Breast epithelium (tissue), 4 donors: ENCODE results near the gene PRDM2. TPM values are rescaled to one million over a fixed set of nuclear protein-coding genes. Genes with fewer than 3 reads are reported as not detected.

Source experiments
- DNase-seq, 2 donors: peaks; one replicate each; pipeline ENCODE4 v3.0.0-alpha.2; 2019; ENCODE audit warnings: low spot score in 2 of 2
- H3K27ac ChIP-seq, 2 donors: fragments of 200-600 bp; sonication (generic) in 1 of 2; one replicate each; pipeline ENCODE4 v1.5.1; 2016 to 2019; ENCODE audit warnings: mild to moderate bottlenecking in 1 of 2
- H3K27me3 ChIP-seq, 2 donors: fragments of 200-600 bp; sonication (generic) in 1 of 2; one replicate each; pipeline versions ENCODE4 v1.5.1 to v1.6.0; 2017 to 2019; ENCODE audit warnings: control low read depth in 1 of 2, mild to moderate bottlenecking in 1 of 2
- H3K36me3 ChIP-seq: fragments of 200-600 bp; one replicate; pipeline ENCODE4 v1.5.1; 2019
- H3K4me1 ChIP-seq, 2 donors: fragments of 200-600 bp; sonication (generic); one replicate each; pipeline ENCODE4 v1.5.1; 2016 to 2019; ENCODE audit warnings: control low read depth in 1 of 2
- H3K4me3 ChIP-seq, 3 donors: fragments of 200-600 bp; sonication (generic); 1 replicate in 2 of 3; 2 replicates in 1 of 3; pipeline ENCODE4 v1.5.1; 2016 to 2019; ENCODE audit warnings: mild to moderate bottlenecking in 3 of 3, moderate library complexity in 2 of 3
- H3K9me3 ChIP-seq, 2 donors: fragments of 200-600 bp; sonication (generic) in 1 of 2; one replicate each; pipeline ENCODE4 v1.5.1; 2016 to 2019; ENCODE audit warnings: control low read depth in 1 of 2
- POLR2A ChIP-seq: fragments of 450-650 bp; IDR thresholded peaks from one replicate; pipeline ENCODE4 v1.6.1; 2016; ENCODE audit warnings: antibody characterized with exemption, mild to moderate bottlenecking, moderate library complexity
- POLR2AphosphoS5 ChIP-seq, 3 donors: sonication (generic); formaldehyde crosslinking; IDR thresholded peaks; one replicate each; pipeline ENCODE4 v1.6.1; 2017; ENCODE audit warnings: antibody characterized with exemption in 3 of 3
- intact Hi-C: fragments of 100-400 bp; cut with DNase I; formaldehyde crosslinking; loops from one replicate; pipeline ENCODE4 v1.15.1; 2023; ENCODE audit warnings: low total_unique reads
- total RNA-seq, 3 donors: library from RNA; depleted of rRNA; stranded (reverse); fragments of >200 nt; gene quantifications; one replicate each; pipeline ENCODE4 v1.1.0, GENCODE V29; 2016
- TF ChIP-seq, protein P1 (sequence below), 3 donors: fragments of 450-650 bp; IDR thresholded peaks; one replicate each; pipeline ENCODE4 v1.5.1; 2016 to 2017; ENCODE audit warnings: antibody characterized with exemption in 3 of 3, mild to moderate bottlenecking in 3 of 3, moderate library complexity in 3 of 3

Gene PRDM2
- total RNA-seq, 3 donors from 2014 or later = 45.6 to 57.1 (median 47.2) TPM

DNA sequence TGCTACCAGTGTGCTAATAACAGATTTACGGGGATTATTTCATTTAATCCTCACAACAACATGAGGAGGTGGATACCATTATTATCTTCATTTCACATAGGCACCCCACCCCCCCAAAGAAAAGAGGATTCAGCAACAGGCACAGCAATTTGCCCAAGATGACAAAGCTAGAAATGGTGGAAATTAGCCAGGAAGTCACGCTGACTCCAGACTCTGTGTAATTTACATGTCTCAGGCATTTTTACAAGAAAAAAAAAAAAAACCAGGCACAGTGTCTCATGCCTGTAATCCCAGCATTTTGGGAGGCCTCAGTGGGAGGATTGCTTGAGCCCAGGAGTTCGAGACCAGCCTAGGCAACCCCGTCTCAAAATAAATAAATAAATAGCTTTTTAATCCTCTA is 37.5 kb upstream of the PRDM2 start:
- H3K27me3 ChIP-seq = no peaks in the 10 kb centered on the region
- H3K36me3 ChIP-seq = no peaks in the 10 kb centered on the region
- H3K4me1 ChIP-seq = no peaks in the 10 kb centered on the region
- TF ChIP-seq POLR2AphosphoS5 (IDR thresholded peaks at IDR 0.05) (no peak), POLR2A (no peak)
- TF ChIP-seq, protein P1, sequence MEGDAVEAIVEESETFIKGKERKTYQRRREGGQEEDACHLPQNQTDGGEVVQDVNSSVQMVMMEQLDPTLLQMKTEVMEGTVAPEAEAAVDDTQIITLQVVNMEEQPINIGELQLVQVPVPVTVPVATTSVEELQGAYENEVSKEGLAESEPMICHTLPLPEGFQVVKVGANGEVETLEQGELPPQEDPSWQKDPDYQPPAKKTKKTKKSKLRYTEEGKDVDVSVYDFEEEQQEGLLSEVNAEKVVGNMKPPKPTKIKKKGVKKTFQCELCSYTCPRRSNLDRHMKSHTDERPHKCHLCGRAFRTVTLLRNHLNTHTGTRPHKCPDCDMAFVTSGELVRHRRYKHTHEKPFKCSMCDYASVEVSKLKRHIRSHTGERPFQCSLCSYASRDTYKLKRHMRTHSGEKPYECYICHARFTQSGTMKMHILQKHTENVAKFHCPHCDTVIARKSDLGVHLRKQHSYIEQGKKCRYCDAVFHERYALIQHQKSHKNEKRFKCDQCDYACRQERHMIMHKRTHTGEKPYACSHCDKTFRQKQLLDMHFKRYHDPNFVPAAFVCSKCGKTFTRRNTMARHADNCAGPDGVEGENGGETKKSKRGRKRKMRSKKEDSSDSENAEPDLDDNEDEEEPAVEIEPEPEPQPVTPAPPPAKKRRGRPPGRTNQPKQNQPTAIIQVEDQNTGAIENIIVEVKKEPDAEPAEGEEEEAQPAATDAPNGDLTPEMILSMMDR (IDR thresholded peaks at IDR 0.05) = no peak
- no peak overlapping the region for H3K4me3 ChIP-seq
- H3K9me3 ChIP-seq = no peaks in the 10 kb centered on the region
- peak overlapping the region; percentile 48 to 58 for H3K27ac ChIP-seq
- intact Hi-C loops = no loop called here
- no peak for DNase-seq

DNA sequence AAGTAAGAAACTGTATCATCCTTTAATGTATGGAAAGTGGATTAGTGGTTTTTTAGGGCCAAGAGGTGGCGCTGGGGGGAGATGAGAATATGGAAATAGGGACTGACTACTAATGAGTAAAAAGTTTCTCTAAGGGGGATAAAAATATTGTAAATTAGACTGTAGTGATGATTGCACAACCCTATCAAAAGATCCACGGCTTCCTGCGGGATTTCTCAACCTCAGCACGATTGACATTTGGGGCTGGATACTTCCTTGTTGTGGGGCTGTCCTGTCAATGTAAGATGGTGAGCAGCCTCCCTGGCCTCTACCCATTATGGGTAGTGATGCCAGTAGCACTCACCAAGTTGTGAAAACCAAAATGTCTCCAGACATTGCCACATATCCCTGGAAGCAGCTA is 36.0 kb upstream of the PRDM2 start:
- H3K4me1 ChIP-seq = no peaks in the 10 kb centered on the region
- H3K9me3 ChIP-seq = no peaks in the 10 kb centered on the region
- H3K36me3 ChIP-seq = no peaks in the 10 kb centered on the region
- no peak overlapping the region for H3K27ac ChIP-seq
- TF ChIP-seq, protein P1 (IDR thresholded peaks at IDR 0.05) = no peak
- TF ChIP-seq POLR2AphosphoS5 (IDR thresholded peaks at IDR 0.05) (no peak), POLR2A (no peak)
- H3K4me3 ChIP-seq = no peak overlapping the region
- intact Hi-C loops = no loop called here
- H3K27me3 ChIP-seq = no peaks in the 10 kb centered on the region
- no peak for DNase-seq

DNA sequence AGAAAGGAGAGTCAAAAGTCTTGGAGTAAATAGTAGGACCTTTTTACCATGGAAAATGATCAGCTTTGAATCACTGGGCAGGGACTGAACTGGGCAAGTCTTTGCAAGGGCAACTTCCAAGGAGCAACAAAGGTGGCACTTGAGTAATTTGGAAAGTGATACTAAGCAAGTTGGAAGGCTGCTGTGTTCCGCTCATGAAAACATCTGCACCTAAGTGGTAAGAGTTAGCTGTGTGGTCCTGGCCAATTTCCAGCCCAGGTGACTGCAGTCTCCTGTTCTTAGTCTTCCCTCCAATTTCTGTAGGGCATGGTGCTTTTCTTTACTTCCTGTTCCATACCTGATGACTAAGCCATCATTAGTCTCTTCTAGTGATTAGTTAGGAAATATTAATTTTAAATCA is 35.5 kb upstream of the PRDM2 start:
- intact Hi-C loops = no loop called here
- H3K4me3 ChIP-seq = no peak overlapping the region
- H3K36me3 ChIP-seq = no peaks in the 10 kb centered on the region
- no peaks in the 10 kb centered on the region for H3K9me3 ChIP-seq
- TF ChIP-seq POLR2A (no peak), POLR2AphosphoS5 (IDR thresholded peaks at IDR 0.05) (no peak)
- TF ChIP-seq, protein P1 (IDR thresholded peaks at IDR 0.05) = no peak
- H3K27ac ChIP-seq = no peak overlapping the region
- H3K27me3 ChIP-seq = no peaks in the 10 kb centered on the region
- peak in 1 of 2 donors; percentile 76 for DNase-seq
- no peaks in the 10 kb centered on the region for H3K4me1 ChIP-seq

DNA sequence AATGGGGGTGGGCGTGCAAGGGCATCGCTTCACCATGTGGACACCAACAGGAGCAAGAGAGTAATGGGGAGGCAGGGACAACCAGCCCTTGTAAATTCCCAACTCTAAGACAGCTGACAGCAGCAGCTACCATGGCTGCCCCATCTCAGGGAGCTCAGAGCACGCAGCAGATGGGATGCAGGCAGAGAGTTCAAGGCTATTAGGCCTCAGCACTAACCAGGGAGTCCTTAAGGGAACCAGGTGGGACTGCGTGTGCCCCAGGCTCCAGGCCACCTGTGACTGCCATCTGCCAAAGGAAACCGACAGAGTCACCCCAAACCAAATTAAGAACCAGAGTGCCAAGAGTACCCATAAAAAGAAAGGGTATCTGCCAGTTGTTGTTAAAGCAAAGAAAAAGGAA is 33.7 kb upstream of the PRDM2 start:
- intact Hi-C loops = no loop called here

DNA sequence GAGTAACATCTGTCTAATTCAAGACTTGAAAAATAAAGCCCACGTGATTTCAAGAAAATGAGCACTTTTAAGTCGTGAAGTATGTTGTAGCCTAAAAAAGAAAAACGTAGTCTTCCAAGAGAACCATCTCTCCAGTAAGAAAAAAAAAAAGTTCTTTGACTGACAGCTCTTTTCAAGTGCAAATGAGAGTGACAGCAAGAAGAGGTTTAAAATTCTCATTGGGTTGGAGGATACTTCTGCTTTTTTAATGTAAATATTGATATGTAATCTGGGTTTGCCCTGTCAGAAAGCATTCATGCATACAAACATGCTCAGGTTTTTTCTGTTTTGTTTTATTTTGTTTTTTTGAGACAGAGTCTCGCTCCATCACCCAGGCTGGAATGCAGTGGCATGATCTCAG is 32.3 kb upstream of the PRDM2 start:
- no peak for DNase-seq
- no peak overlapping the region for H3K27ac ChIP-seq
- H3K36me3 ChIP-seq = no peaks in the 10 kb centered on the region
- TF ChIP-seq POLR2AphosphoS5 (IDR thresholded peaks at IDR 0.05) (no peak), POLR2A (no peak)
- TF ChIP-seq, protein P1 (IDR thresholded peaks at IDR 0.05) = no peak
- intact Hi-C loops = no loop called here
- no peaks in the 10 kb centered on the region for H3K9me3 ChIP-seq
- H3K4me3 ChIP-seq = no peak overlapping the region
- no peaks in the 10 kb centered on the region for H3K4me1 ChIP-seq
- no peaks in the 10 kb centered on the region for H3K27me3 ChIP-seq

More for the DNA sequence above, 33.7 kb upstream of the PRDM2 start:
- no peak for TF ChIP-seq POLR2A
- TF ChIP-seq, protein P1 (IDR thresholded peaks at IDR 0.05) = no peak
- no peak for TF ChIP-seq POLR2AphosphoS5 (IDR thresholded peaks at IDR 0.05)
- Histone ChIP-seq H3K9me3 (no peaks in the 10 kb centered on the region), H3K4me1 (no peaks in the 10 kb centered on the region), H3K27me3 (no peaks in the 10 kb centered on the region), H3K27ac (peak overlapping the region in 1 of 2 donors; percentile 35), H3K36me3 (no peaks in the 10 kb centered on the region), H3K4me3 (no peak overlapping the region)
- no peak for DNase-seq
